ENCODE results near the gene CYP17A1.

Gene CYP17A1

DNA sequence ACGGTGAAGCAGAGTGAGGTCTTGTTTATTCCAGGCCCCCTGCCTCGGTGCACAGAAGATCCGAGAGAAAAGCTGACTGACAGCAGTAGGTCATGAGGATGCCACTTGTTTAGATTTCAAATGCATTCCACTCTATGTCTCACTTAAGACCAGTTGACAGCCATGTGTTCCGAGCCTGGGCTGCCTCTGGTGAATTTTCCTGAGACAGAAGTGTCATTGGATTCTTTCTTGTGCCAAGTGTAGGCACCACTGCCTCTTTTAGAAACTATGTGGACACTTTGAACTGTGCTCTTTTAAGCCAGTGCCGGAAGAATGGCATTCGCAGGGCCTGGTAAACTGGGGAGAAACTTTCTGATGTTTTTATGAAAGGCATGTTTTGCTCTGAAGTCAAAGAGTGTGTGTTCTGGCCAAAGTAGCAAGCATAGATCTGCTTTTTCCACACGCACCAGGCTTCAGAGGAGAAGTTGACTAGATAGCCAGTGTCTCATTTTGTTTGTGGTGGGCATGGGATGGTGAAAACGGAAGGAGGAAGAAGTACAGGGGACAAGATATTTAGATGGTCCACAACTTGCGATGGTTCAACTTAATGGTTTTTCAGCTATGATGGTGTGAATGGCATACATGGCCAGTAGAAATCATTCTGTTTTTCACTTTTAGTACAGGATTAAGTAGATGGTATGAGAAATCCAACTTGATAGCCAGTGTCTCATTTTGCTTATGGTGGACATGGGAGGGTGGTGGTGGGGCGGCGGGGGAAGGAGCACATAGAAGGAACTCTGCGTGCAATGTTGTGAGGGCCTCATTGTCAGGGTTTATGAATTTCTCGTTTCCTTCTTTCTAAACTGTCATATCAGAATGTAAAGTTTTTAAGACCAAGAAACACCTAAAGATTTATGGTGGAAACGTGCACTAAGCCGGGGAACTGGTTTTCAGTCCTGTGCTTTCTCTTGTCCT is 41.5 kb downstream of the CYP17A1 start:
- no peak overlapping the region for H3K4me3 ChIP-seq (ENCODE audit: low read depth, low read length)
- TF ChIP-seq, protein P1, sequence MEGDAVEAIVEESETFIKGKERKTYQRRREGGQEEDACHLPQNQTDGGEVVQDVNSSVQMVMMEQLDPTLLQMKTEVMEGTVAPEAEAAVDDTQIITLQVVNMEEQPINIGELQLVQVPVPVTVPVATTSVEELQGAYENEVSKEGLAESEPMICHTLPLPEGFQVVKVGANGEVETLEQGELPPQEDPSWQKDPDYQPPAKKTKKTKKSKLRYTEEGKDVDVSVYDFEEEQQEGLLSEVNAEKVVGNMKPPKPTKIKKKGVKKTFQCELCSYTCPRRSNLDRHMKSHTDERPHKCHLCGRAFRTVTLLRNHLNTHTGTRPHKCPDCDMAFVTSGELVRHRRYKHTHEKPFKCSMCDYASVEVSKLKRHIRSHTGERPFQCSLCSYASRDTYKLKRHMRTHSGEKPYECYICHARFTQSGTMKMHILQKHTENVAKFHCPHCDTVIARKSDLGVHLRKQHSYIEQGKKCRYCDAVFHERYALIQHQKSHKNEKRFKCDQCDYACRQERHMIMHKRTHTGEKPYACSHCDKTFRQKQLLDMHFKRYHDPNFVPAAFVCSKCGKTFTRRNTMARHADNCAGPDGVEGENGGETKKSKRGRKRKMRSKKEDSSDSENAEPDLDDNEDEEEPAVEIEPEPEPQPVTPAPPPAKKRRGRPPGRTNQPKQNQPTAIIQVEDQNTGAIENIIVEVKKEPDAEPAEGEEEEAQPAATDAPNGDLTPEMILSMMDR (IDR thresholded peaks at IDR 0.05; ENCODE audit: insufficient read depth, low read depth, low read length, missing control alignments), result no peak
- DNase-seq (ENCODE audit: low read depth), result peak; percentile 9

DNA sequence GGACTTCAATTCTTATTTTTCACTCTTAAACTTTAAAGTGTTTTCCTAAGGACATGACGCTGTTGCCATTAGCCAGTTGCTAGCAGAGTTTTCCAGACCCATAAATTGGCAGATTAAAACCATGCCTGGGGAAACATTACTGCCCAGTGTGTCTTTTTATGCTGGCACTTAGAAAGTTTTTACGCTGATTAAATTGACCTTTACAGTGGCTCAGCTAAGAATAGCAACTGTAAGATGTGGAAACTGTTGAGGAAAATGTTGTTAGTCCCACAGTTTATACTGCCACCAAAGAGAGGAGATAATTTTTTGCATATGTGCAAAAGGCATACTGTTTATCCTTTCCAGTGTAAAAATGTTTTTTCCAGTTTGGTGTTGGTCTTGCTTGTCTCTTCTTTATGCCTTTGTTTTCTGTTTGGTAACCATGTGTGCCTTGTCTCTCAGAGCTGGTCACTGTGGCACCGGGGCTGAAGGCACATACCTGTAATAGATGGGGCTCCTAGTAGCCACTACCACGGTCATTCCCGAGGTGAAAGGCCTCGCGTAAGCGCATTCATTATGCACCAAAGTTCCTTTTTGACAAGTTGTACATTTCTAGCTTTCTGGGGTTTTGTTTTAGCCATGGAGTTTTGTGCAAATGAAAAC is 45.3 kb downstream of the CYP17A1 start:
- no peak overlapping the region for H3K4me3 ChIP-seq (ENCODE audit: low read depth, low read length)
- TF ChIP-seq, protein P1 (IDR thresholded peaks at IDR 0.05; ENCODE audit: insufficient read depth, low read depth, low read length, missing control alignments), result no peak
- no peak for DNase-seq (ENCODE audit: low read depth)

DNA sequence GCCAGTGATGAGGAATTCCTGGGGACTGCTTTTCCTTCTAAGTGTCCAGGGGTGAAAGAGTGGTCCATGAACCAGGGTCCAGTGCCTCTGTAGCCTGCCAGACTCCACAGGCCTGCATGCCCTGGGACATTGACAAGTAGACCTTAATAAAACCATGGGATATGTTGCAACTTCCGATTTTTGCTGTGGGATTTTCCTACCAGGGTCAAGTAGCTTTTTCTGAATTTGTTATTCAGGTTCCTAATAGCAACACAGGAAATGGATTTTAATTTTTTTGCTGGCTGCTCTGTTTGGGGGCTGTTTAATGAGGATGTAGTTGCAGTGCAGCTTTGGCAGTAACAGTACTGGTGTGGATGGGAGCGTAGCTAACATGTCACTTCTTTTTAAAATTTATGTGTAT is 51.4 kb downstream of the CYP17A1 start:
- TF ChIP-seq, protein P1 (IDR thresholded peaks at IDR 0.05; ENCODE audit: insufficient read depth, low read depth, low read length, missing control alignments), result no peak
- no peak overlapping the region for H3K4me3 ChIP-seq (ENCODE audit: low read depth, low read length)
- DNase-seq (ENCODE audit: low read depth), result no peak

DNA sequence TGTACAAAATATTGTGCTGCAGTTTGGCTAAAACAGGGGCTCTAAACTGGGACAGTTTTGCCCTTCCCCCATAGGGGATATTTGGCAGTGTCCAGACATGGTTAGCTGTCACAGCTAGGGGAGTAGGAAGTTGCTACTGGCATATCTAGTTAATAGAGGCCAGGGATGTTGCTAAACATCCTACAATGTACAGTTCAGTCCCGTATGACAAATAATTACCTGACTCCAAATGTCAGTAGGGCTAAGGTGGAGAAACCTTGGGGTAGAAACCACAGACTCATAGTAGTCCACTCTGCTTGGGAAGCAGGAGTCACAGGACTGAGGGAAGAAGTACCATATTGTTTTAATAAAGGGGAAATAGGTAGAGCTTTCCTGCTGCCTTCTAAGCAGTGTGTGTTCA is 53.6 kb downstream of the CYP17A1 start:
- TF ChIP-seq, protein P1 (IDR thresholded peaks at IDR 0.05; ENCODE audit: insufficient read depth, low read depth, low read length, missing control alignments), result no peak
- H3K4me3 ChIP-seq (ENCODE audit: low read depth, low read length), result no peak overlapping the region
- DNase-seq (ENCODE audit: low read depth), result no peak

DNA sequence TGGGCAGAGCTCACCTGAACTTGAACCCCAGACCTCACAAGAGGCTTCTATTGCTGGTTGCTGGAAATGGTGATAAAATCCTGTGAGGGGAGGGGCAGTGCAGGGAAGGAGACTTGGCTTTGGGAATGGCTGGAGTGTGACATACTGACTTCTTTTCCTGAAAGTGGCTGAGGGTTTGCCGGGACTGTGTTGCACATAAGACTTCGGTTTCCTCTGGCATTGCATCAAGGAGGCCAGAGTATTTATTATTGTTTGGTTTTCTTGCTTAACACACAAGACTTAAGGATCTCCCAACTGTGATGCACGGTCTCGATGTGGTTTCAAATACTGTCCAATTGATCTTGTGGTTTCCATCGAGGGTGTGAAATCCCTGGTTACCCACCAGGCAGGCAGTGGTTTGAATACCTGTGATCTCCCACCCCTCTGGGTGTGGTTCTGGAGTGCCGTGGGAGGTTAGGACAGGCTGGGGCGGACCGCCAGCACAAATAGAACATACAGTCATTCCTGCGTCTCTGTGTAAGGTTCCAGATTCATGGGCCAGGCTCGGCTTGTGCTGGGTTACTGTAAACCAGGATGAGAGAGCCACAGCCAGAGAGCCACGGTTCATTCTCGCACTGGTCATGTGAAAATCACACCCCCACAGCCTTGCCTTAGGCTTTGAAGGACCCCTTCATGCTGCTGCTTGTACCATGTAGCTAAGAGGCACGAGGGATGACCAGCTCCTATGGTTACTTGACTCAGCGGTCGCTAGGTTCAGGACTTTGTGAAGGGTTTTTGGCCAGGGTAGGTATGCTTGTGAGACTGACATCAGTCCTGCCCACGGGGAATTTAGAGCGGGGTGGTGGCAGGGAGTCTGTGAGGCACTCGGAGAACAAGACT is 54.3 kb downstream of the CYP17A1 start:
- TF ChIP-seq, protein P1 (IDR thresholded peaks at IDR 0.05; ENCODE audit: insufficient read depth, low read depth, low read length, missing control alignments), result no peak
- DNase-seq (ENCODE audit: low read depth), result no peak
- no peak overlapping the region for H3K4me3 ChIP-seq (ENCODE audit: low read depth, low read length)

DNA sequence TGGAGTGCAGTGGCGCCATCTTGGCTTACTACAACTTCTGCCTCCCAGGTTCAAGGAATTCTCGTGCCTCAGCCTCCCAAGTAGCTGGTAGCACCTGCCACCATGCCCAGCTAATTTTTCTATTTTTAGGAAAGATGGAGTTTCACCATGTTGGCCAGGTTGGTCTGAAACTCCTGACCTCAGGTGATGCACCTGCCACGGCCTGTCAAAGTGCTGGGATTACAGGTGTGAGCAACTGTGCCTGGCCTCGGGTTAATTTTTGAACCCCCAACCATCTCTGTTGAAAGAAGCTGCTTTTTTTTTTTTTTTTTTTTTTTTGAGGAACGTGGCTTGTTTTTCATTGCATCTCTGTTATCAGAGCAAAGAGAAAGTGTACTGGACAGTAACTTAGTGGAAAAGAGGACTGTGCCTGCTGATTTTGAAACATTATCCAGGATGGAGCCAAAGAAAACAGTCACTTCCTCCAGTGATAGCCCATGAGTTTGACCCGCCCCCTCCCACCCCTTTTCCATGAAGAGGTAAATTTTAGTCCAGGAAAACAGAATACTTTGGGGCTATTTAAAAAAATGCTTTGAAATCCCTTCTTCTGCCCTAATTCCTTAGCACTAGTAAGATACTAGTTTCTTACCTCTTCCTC is 55.2 kb downstream of the CYP17A1 start:
- H3K4me3 ChIP-seq (ENCODE audit: low read depth, low read length), result no peak overlapping the region
- TF ChIP-seq, protein P1 (IDR thresholded peaks at IDR 0.05; ENCODE audit: insufficient read depth, low read depth, low read length, missing control alignments), result no peak
- no peak for DNase-seq (ENCODE audit: low read depth)
